ENCODE results near the gene NDE1. TPM values are rescaled to one million over a fixed set of nuclear protein-coding genes. Genes with fewer than 3 reads are reported as not detected.

NDE1 gene
- total and polyA plus RNA-seq, 2 of the 4 experiments (the other 2 are of a cell fraction): 22.7 to 29.2 TPM

GRCh38 chr16:15643946-15644250, 6.1 kb upstream of the NDE1 start:
- no peak overlapping the region for H2AK5ac ChIP-seq (ENCODE audit: low read depth, low read length)
- H3K56ac ChIP-seq (ENCODE audit: extremely low read depth, insufficient read depth, low read length): peak overlapping the region; percentile 99; the same call in 1 of the 2 replicates
- dilution Hi-C loops (cut with HindIII; ENCODE audit: low sequenced_read_pairs, unreplicated experiment) (no loop called here), in situ Hi-C loops (cut with MboI; ENCODE audit: low sequenced_read_pairs) (loop anchor here (5.0 kb wide), 1 partner anchor 48 kb away; no protein-coding TSS in a partner anchor), intact Hi-C loops (cut with micrococcal nuclease) (no loop called here)
- no peak overlapping the region for H2BK20ac ChIP-seq (ENCODE audit: low read depth, low read length)
- ATAC-seq (ENCODE audit: low read depth) (no peak), DNase-seq (no peak)
- BruUV-seq (replicated peaks): no TSS peak
- no peak overlapping the region for H2BK15ac ChIP-seq (ENCODE audit: low read depth, low read length)
- peak overlapping the region; percentile 79; the same call in 1 of the 2 replicates for H3K4me2 ChIP-seq (ENCODE audit: low read depth, low read length)
- H3K36me3 ChIP-seq (ENCODE audit: control insufficient read depth, insufficient read depth, low read length): peaks cover 1% of the 10 kb centered on the region
- H3K4ac ChIP-seq (ENCODE audit: low read depth, low read length): peak overlapping the region; percentile 98; the same call in 1 of the 2 replicates
- H3K23ac ChIP-seq (ENCODE audit: low read depth, low read length): no peak overlapping the region; the same call in 1 of the 2 replicates
- no peaks in the 10 kb centered on the region; the same call in 1 of the 2 replicates for H4K20me1 ChIP-seq (ENCODE audit: insufficient read depth, low read length)
- H3K4me1 ChIP-seq (ENCODE audit: control insufficient read depth, insufficient read depth, low read length): peaks cover 5% of the 10 kb centered on the region
- H3K27ac ChIP-seq (ENCODE audit: insufficient read depth, low read length): no peak overlapping the region
- 0 out of 2 replicates have a peak overlapping the region, but pooled peaks have one; percentile 42 for H3K14ac ChIP-seq (replicated peaks; ENCODE audit: low read depth, low read length)
- H3K18ac ChIP-seq (ENCODE audit: low read depth, low read length): no peak overlapping the region
- 0 out of 2 replicates have a peak overlapping the region, but pooled peaks have one; percentile 20 for H4K91ac ChIP-seq (ENCODE audit: insufficient read depth, low read depth, low read length)
- H3K9me1 ChIP-seq (ENCODE audit: insufficient read depth, low read length): no peaks in the 10 kb centered on the region
- H4K5ac ChIP-seq (ENCODE audit: low read depth, low read length): no peak overlapping the region; the same call in 1 of the 2 replicates
- H3K9ac ChIP-seq (ENCODE audit: low read depth, low read length): peak overlapping the region; percentile 100; the same call in 1 of the 2 replicates
- no peaks in the 10 kb centered on the region for H3K27me3 ChIP-seq (ENCODE audit: control insufficient read depth, insufficient read depth, low read length)
- H2BK120ac ChIP-seq (ENCODE audit: low read depth, low read length): no peak overlapping the region
- H3K9me3 ChIP-seq (ENCODE audit: control insufficient read depth, insufficient read depth, low read length): no peaks in the 10 kb centered on the region
- H3K4me3 ChIP-seq (ENCODE audit: insufficient read depth, low read depth, low read length): no peak overlapping the region; the same call in 1 of the 2 replicates
- no peak overlapping the region for H2AK9ac ChIP-seq (replicated peaks; ENCODE audit: low read depth, low read length, poor library complexity)
- peak overlapping the region; percentile 47 to 98; a peak in 3 of 4 replicates for H4K8ac ChIP-seq (ENCODE audit: low read depth in 2 of 2, low read length in 2 of 2)
- H2AFZ ChIP-seq (replicated peaks; ENCODE audit: low read length, poor library complexity): no peak overlapping the region
- WGBS, 2 experiments (ENCODE audit: extremely low coverage in 2 of 2, insufficient read length in 1 of 2): no CpG with 5 or more reads among the region's 4 CpGs
- POLR2A ChIA-PET (ENCODE audit: unreplicated experiment): no interaction called here
- peaks cover 14 to 24% of the 10 kb centered on the region in 2 experiments for H3K79me1 ChIP-seq (ENCODE audit: low read depth in 1 of 2, low read length in 2 of 2)
- CTCF ChIA-PET: interaction anchor here (0.6 to 1.1 kb wide), 7 partner anchors 9 to 398 kb away, joined by 3 to 4 read pairs (median 3); no protein-coding TSS in a partner anchor
- H2BK5ac ChIP-seq (ENCODE audit: low read depth, low read length, poor library complexity, severe bottlenecking): peak overlapping the region; percentile 98
- no peak for TF ChIP-seq USF2 (IDR thresholded peaks at IDR 0.05; ENCODE audit: low read depth, low read length)
- TF ChIP-seq RAD21 (IDR thresholded peaks at IDR 0.05; ENCODE audit: low read length): no peak
- no peak for TF ChIP-seq FOS (IDR thresholded peaks at IDR 0.05; ENCODE audit: low read depth, low read length)
- no peak for TF ChIP-seq SMC3 (IDR thresholded peaks at IDR 0.05; ENCODE audit: low read depth, low read length)
- no peak for TF ChIP-seq CEBPB (IDR thresholded peaks at IDR 0.05; ENCODE audit: low read depth, low read length)

All from IMR-90 (cell line).